MG63 (cell line): ENCODE data around the gene ZNF768. TPM values are rescaled to one million over a fixed set of nuclear protein-coding genes. Genes with fewer than 3 reads are reported as not detected.
"Not testable (repeated sequence)": the region's sequence is repeated elsewhere in the genome, so short reads cannot be mapped to it uniquely, and the experiment has no call there.

ENCODE experiments used
- DNase-seq: peaks from one replicate; pipeline ENCODE4 v3.0.0-alpha.2; 2020
- H3K27me3 ChIP-seq: fragments of 250-450 bp; sonication (Bioruptor Pico); 2 replicates; pipeline ENCODE4 v1.5.1; 2020; ENCODE audit warnings: mild to moderate bottlenecking, moderate library complexity
- H3K36me3 ChIP-seq: fragments of 250-450 bp; sonication (Bioruptor Pico); 2 replicates; pipeline ENCODE4 v1.5.1; 2020; ENCODE audit warnings: mild to moderate bottlenecking, moderate library complexity
- H3K4me3 ChIP-seq: fragments of 250-450 bp; sonication (Bioruptor Pico); 2 replicates; pipeline ENCODE4 v1.5.1; 2020; ENCODE audit warnings: mild to moderate bottlenecking, moderate library complexity
- H3K9me3 ChIP-seq: fragments of 250-450 bp; sonication (Bioruptor Pico); 2 replicates; pipeline ENCODE4 v1.5.1; 2020; ENCODE audit warnings: mild to moderate bottlenecking, moderate library complexity
- total RNA-seq: library from RNA; depleted of rRNA; stranded (reverse); fragments of >200 nt; shearing (Covaris generic); gene quantifications from 2 replicates; pipeline ENCODE4 v1.2.3, GENCODE V29; 2014; ENCODE audit warnings: low replicate concordance

Gene ZNF768
- total RNA-seq, 1 experiment from 2014 or later: 72.9 TPM

GRCh38 chr16:30493941-30494488, 32.4 kb downstream of the ZNF768 start:
- Histone ChIP-seq H3K9me3 (no peaks in the 10 kb centered on the region), H3K4me3 (no peak overlapping the region), H3K27me3 (no peaks in the 10 kb centered on the region), H3K36me3 (no peaks in the 10 kb centered on the region)
- DNase-seq: no peak

- DNase-seq: peak; percentile 56
- Histone ChIP-seq H3K36me3 (no peaks in the 10 kb centered on the region), H3K4me3 (no peak overlapping the region), H3K9me3 (no peaks in the 10 kb centered on the region), H3K27me3 (no peaks in the 10 kb centered on the region)
Measured at GRCh38 chr16:30491744-30492308, 34.5 kb downstream of the ZNF768 start.

GRCh38 chr16:30491229-30491628, 35.1 kb downstream of the ZNF768 start:
- no peaks in the 10 kb centered on the region for H3K36me3 ChIP-seq
- no peak for DNase-seq
- no peak overlapping the region for H3K4me3 ChIP-seq
- no peaks in the 10 kb centered on the region for H3K27me3 ChIP-seq
- no peaks in the 10 kb centered on the region for H3K9me3 ChIP-seq

GRCh38 chr16:30490210-30490609, 36.2 kb downstream of the ZNF768 start:
- Histone ChIP-seq H3K27me3 (no peaks in the 10 kb centered on the region), H3K36me3 (no peaks in the 10 kb centered on the region), H3K4me3 (no peak overlapping the region), H3K9me3 (no peaks in the 10 kb centered on the region)
- peak; percentile 27 for DNase-seq

GRCh38 chr16:30488764-30489605, 37.4 kb downstream of the ZNF768 start:
- H3K27me3 ChIP-seq: no peaks in the 10 kb centered on the region
- no peaks in the 10 kb centered on the region for H3K36me3 ChIP-seq
- no peak for DNase-seq
- no peak overlapping the region for H3K4me3 ChIP-seq
- no peaks in the 10 kb centered on the region for H3K9me3 ChIP-seq

GRCh38 chr16:30485818-30486436, 40.4 kb downstream of the ZNF768 start:
- no peak for DNase-seq
- Histone ChIP-seq H3K36me3 (no peaks in the 10 kb centered on the region), H3K4me3 (no peak overlapping the region), H3K27me3 (no peaks in the 10 kb centered on the region; the same call in 1 of the 2 replicates), H3K9me3 (no peaks in the 10 kb centered on the region)

- H3K27me3 ChIP-seq: no peaks in the 10 kb centered on the region; the same call in 1 of the 2 replicates
- H3K9me3 ChIP-seq: no peaks in the 10 kb centered on the region
- no peak for DNase-seq
- H3K36me3 ChIP-seq: no peaks in the 10 kb centered on the region
- no peak overlapping the region for H3K4me3 ChIP-seq
Measured at GRCh38 chr16:30484887-30485286, 41.5 kb downstream of the ZNF768 start.

- H3K9me3 ChIP-seq: no peaks in the 10 kb centered on the region
- no peak overlapping the region for H3K4me3 ChIP-seq
- H3K27me3 ChIP-seq: no peaks in the 10 kb centered on the region; the same call in 1 of the 2 replicates
- no peak for DNase-seq
- H3K36me3 ChIP-seq: no peaks in the 10 kb centered on the region
Measured at GRCh38 chr16:30482366-30482765, 44.0 kb downstream of the ZNF768 start.

- no peaks in the 10 kb centered on the region for H3K36me3 ChIP-seq
- DNase-seq: no peak
- no peaks in the 10 kb centered on the region; the same call in 1 of the 2 replicates for H3K27me3 ChIP-seq
- no peaks in the 10 kb centered on the region for H3K9me3 ChIP-seq
- no peak overlapping the region for H3K4me3 ChIP-seq
Measured at GRCh38 chr16:30481381-30481780, 45.0 kb downstream of the ZNF768 start.

- Histone ChIP-seq H3K36me3 (no peaks in the 10 kb centered on the region), H3K27me3 (no peaks in the 10 kb centered on the region; the same call in 1 of the 2 replicates), H3K4me3 (no peak overlapping the region), H3K9me3 (no peaks in the 10 kb centered on the region)
- no peak for DNase-seq
Measured at GRCh38 chr16:30478766-30479478, 47.4 kb downstream of the ZNF768 start.

- H3K4me3 ChIP-seq, H3K27me3 ChIP-seq: not testable (repeated sequence)
Measured at GRCh38 chr16:30477773-30478172, 48.6 kb downstream of the ZNF768 start.

GRCh38 chr16:30476991-30477390, 49.4 kb downstream of the ZNF768 start:
- Histone ChIP-seq H3K36me3 (no peaks in the 10 kb centered on the region), H3K27me3 (no peaks in the 10 kb centered on the region; the same call in 1 of the 2 replicates), H3K9me3 (no peaks in the 10 kb centered on the region), H3K4me3 (no peak overlapping the region)
- DNase-seq: no peak

More at GRCh38 chr16:30477773-30478172, 48.6 kb downstream of the ZNF768 start:
- H3K36me3 ChIP-seq, H3K9me3 ChIP-seq, DNase-seq: not testable (repeated sequence)

GRCh38 chr16:30474684-30475083, 51.7 kb downstream of the ZNF768 start:
- no peak overlapping the region for H3K4me3 ChIP-seq
- DNase-seq: no peak
- H3K36me3 ChIP-seq: no peaks in the 10 kb centered on the region
- no peaks in the 10 kb centered on the region for H3K9me3 ChIP-seq
- no peaks in the 10 kb centered on the region for H3K27me3 ChIP-seq

- no peak for DNase-seq
- H3K36me3 ChIP-seq: no peaks in the 10 kb centered on the region
- H3K4me3 ChIP-seq: no peak overlapping the region
- H3K9me3 ChIP-seq: no peaks in the 10 kb centered on the region
- H3K27me3 ChIP-seq: no peaks in the 10 kb centered on the region
Measured at GRCh38 chr16:30474074-30474452, 52.3 kb downstream of the ZNF768 start.
